NCI-H1048 (cell line): ENCODE results near the gene LDLR.
"Not testable (repeated sequence)": the region's sequence is repeated elsewhere in the genome, so short reads cannot be mapped to it uniquely, and the experiment has no call there.

Source experiments
- DNase-seq: peaks from one replicate; lab custom pipeline; 2025; lab: John Stamatoyannopoulos, UW

Gene LDLR

GRCh38 chr19:11105014-11105636 lies 15.9 kb downstream of the LDLR start:
- no peak for DNase-seq

DNA sequence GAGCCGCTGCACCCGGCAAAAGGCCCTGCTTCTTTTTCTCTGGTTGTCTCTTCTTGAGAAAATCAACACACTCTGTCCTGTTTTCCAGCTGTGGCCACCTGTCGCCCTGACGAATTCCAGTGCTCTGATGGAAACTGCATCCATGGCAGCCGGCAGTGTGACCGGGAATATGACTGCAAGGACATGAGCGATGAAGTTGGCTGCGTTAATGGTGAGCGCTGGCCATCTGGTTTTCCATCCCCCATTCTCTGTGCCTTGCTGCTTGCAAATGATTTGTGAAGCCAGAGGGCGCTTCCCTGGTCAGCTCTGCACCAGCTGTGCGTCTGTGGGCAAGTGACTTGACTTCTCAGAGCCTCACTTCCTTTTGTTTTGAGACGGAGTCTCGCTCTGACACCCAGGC lies 17.2 kb downstream of the LDLR start:
- DNase-seq: no peak

DNA sequence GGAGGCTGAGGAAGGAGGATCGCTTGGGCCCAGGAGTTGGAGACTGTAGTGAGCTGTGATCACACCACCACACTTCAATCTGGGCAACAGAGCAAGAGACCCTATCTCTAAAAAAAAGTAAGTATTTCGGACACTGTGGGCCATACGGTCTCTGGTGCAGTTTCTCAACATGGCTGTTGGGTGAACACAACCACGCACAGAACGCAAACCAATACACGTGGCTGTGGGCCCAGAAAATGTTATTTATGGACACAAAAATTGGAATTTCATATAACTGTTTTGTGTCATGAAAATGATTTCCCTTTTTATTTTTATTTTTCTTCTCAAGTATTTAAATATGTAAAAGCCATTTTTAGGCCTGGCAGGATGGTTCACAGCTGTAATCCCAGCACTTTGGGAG lies 19.5 kb downstream of the LDLR start:
- no peak for DNase-seq

DNA sequence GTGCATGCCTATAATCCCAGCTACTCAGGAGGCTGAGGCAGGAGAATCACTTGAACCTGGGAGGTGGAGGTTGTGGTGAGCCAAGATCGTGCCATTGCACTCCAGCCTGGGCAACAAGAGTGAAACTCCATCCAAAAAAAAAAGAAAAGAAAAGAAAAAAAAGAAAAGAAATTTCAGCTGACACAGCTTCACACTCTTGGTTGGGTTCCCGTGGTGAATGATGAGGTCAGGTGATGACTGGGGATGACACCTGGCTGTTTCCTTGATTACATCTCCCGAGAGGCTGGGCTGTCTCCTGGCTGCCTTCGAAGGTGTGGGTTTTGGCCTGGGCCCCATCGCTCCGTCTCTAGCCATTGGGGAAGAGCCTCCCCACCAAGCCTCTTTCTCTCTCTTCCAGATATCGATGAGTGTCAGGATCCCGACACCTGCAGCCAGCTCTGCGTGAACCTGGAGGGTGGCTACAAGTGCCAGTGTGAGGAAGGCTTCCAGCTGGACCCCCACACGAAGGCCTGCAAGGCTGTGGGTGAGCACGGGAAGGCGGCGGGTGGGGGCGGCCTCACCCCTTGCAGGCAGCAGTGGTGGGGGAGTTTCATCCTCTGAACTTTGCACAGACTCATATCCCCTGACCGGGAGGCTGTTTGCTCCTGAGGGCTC lies 22.0 kb downstream of the LDLR start:
- no peak for DNase-seq

GRCh38 chr19:11111771-11112144 lies 22.5 kb downstream of the LDLR start:
- DNase-seq: no peak

GRCh38 chr19:11113140-11113708 lies 24.0 kb downstream of the LDLR start:
- no peak for DNase-seq

DNA sequence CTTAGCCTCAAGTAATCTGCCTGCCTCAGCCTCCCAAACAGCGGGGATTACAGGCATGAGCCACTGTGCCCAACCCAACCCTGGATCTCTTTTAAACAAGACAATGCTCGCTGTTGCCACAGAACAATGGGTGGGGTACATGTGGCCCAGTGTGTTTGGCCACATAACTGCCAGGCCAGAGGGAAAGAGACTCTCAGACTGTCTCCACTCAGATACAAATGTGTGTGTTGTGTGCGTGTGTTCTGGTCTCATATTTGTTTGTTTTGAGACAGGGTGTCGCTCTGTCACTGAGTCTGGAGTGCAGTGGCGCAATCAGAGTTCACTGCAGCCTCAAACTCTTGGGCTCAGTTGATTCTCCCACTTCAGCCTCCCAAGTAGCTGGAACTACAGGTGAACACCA lies 25.8 kb downstream of the LDLR start:
- DNase-seq: no peak

DNA sequence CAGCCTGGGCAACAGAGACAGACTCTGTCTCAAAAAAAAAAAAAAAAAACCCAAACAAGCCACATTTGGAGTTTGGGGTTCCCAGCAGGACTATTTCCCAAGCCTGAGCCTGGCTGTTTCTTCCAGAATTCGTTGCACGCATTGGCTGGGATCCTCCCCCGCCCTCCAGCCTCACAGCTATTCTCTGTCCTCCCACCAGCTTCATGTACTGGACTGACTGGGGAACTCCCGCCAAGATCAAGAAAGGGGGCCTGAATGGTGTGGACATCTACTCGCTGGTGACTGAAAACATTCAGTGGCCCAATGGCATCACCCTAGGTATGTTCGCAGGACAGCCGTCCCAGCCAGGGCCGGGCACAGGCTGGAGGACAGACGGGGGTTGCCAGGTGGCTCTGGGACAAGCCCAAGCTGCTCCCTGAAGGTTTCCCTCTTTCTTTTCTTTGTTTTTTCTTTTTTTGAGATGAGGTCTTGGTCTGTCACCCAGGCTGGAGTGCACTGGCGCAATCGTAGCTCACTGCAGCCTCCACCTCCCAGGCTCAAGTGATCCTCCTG lies 26.7 kb downstream of the LDLR start:
- no peak for DNase-seq

GRCh38 chr19:11116507-11116906 lies 27.2 kb downstream of the LDLR start:
- DNase-seq: no peak

DNA sequence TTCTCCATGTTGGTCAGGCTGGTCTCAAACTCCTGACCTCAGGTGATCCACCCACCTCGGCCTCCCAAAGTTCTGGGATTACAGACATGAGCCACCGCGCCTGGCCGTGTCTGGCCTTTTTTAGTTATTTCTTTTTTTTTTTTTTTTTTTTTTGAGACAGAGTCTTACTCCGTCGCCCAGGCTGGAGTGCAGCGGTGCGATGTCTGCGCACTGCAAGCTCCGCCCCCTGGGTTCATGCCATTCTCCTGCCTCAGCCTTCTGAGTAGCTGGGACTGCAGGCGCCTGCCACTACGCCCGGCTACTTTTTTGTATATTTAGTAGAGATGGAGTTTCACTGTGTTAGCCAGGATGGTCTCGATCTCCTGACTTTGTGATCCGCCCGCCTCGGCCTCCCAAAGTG lies 32.7 kb downstream of the LDLR start:
- not testable (repeated sequence) for DNase-seq

DNA sequence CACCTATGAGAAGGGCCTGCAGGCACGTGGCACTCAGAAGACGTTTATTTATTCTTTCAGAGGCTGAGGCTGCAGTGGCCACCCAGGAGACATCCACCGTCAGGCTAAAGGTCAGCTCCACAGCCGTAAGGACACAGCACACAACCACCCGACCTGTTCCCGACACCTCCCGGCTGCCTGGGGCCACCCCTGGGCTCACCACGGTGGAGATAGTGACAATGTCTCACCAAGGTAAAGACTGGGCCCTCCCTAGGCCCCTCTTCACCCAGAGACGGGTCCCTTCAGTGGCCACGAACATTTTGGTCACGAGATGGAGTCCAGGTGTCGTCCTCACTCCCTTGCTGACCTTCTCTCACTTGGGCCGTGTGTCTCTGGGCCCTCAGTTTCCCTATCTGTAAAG lies 33.9 kb downstream of the LDLR start:
- DNase-seq: no peak

- not testable (repeated sequence) for DNase-seq
Measured at GRCh38 chr19:11124157-11124556, 34.9 kb downstream of the LDLR start.

GRCh38 chr19:11125994-11126685 lies 36.9 kb downstream of the LDLR start:
- DNase-seq: no peak

DNA sequence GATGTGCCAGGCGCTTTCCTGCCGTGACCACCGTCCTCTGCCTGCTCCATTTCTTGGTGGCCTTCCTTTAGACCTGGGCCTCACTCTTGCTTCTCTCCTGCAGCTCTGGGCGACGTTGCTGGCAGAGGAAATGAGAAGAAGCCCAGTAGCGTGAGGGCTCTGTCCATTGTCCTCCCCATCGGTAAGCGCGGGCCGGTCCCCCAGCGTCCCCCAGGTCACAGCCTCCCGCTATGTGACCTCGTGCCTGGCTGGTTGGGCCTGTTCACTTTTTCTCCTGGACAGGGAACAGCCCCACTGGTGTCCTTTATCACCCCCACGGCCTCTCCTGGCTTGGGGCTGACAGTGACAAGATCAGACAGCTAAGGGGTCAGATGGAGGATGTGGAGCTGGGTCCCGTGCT lies 38.6 kb downstream of the LDLR start:
- no peak for DNase-seq

GRCh38 chr19:11130824-11131455 lies 41.7 kb downstream of the LDLR start:
- DNase-seq: peak; percentile 18

DNA sequence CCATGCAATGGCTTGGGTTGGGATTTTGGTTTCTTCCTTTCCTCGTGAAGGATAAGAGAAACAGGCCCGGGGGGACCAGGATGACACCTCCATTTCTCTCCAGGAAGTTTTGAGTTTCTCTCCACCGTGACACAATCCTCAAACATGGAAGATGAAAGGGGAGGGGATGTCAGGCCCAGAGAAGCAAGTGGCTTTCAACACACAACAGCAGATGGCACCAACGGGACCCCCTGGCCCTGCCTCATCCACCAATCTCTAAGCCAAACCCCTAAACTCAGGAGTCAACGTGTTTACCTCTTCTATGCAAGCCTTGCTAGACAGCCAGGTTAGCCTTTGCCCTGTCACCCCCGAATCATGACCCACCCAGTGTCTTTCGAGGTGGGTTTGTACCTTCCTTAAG lies 42.2 kb downstream of the LDLR start:
- no peak for DNase-seq

GRCh38 chr19:11136400-11137101 lies 47.3 kb downstream of the LDLR start:
- DNase-seq: no peak

DNA sequence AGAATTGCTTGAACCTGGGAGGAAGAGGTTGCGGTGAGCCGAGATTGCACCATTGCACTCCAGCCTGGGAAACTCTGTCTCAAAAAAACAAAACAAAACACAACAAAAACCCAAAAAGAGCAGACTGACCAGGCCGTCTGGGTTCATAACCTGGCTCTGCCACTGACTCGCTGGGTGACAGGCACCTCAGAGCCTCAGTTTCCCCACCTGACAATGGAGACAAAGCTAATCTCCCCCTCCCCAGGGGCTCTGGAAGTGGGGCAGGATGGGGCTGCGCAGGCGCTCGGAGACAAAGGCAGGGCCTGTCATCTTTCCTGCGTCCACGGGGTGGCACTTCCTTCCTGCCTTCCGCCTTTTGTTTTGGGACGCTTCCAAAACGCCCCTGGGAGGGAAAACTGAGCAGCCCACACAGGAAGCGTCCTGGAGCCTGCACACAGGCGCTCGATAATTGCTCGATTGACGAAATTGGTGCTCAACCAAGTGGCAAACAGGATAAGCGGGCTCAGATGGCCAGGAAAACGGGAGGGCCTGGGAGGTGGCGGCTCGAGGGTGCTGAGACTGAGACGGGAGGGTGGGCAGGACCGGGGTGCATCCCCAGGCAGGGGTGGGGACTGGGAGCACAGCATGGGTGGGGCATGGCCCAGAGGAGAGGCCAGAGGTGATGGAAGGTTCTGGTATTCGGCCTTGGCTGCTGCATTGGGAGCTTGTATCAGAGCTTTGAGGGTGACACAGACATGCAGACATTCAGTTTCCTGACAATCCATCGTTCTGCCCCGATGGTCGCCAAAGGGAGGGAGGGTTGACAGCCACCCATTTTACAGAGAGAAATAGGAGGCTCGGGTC lies 48.5 kb downstream of the LDLR start:
- DNase-seq: peak; percentile 39

GRCh38 chr19:11138601-11139300 lies 49.5 kb downstream of the LDLR start:
- no peak for DNase-seq

GRCh38 chr19:11140023-11140538 lies 50.8 kb downstream of the LDLR start:
- DNase-seq: not testable (repeated sequence)
